Transverse colon (tissue), 4 donors: ENCODE results near the gene SYCP2.

ENCODE experiments used
- EP300 ChIP-seq: sonication (generic); formaldehyde crosslinking; IDR thresholded peaks from one replicate; pipeline ENCODE4 v1.6.1; 2017; ENCODE audit warnings: antibody characterized with exemption, low read depth
- POLR2A ChIP-seq: fragments of 450-650 bp; IDR thresholded peaks from one replicate; pipeline ENCODE4 v1.6.1; 2016; ENCODE audit warnings: antibody characterized with exemption, mild to moderate bottlenecking, moderate library complexity
- POLR2AphosphoS5 ChIP-seq, 3 donors: sonication (generic); formaldehyde crosslinking; IDR thresholded peaks; one replicate each; pipeline ENCODE4 v1.6.1; 2016; ENCODE audit warnings: antibody characterized with exemption in 3 of 3
- TF ChIP-seq, protein P1 (sequence below), 5 experiments: fragments of 200-600 bp in 3 of 5; fragments of 450-650 bp in 2 of 5; sonication (generic) in 3 of 5; IDR thresholded peaks; 1 replicate in 2 of 5; 2 replicates in 3 of 5; pipeline ENCODE4 v1.5.1; 2016 to 2017; ENCODE audit warnings: antibody characterized with exemption in 5 of 5, inconsistent platforms in 3 of 5, mild to moderate bottlenecking in 2 of 5, moderate library complexity in 1 of 5

DNA sequence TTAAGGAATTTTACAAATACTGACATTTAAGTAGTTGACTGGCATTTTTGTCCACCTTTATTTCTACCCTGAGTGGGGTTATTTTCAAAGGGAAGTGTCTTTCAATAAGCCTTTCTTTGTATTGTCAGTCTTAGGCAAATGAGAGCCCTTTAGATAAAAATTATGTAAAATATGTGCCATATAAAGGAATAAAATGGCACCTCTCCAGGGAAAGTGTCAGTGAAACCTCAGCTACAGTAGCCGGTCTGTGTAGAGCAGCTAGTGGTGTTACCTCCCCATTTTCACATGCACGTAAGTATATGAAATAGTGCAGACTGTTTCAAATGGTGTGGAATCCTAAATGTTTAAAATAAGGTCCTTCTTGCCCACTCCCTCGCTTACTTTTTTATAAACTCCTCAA lies 11.7 kb upstream of the SYCP2 start:
- TF ChIP-seq, protein P1, sequence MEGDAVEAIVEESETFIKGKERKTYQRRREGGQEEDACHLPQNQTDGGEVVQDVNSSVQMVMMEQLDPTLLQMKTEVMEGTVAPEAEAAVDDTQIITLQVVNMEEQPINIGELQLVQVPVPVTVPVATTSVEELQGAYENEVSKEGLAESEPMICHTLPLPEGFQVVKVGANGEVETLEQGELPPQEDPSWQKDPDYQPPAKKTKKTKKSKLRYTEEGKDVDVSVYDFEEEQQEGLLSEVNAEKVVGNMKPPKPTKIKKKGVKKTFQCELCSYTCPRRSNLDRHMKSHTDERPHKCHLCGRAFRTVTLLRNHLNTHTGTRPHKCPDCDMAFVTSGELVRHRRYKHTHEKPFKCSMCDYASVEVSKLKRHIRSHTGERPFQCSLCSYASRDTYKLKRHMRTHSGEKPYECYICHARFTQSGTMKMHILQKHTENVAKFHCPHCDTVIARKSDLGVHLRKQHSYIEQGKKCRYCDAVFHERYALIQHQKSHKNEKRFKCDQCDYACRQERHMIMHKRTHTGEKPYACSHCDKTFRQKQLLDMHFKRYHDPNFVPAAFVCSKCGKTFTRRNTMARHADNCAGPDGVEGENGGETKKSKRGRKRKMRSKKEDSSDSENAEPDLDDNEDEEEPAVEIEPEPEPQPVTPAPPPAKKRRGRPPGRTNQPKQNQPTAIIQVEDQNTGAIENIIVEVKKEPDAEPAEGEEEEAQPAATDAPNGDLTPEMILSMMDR (IDR thresholded peaks at IDR 0.05) = no peak
- TF ChIP-seq POLR2A = no peak
- TF ChIP-seq POLR2AphosphoS5 (IDR thresholded peaks at IDR 0.05) = no peak
- TF ChIP-seq EP300 = no peak
